NCI-H69 (cell line): ENCODE results near the gene CHRD.
A peak's percentile ranks its signal among the peaks of the same experiment; 100 is the strongest.

Experiments
- DNase-seq: peaks from one replicate; lab custom pipeline; 2025; lab: John Stamatoyannopoulos, UW

CHRD gene

DNA sequence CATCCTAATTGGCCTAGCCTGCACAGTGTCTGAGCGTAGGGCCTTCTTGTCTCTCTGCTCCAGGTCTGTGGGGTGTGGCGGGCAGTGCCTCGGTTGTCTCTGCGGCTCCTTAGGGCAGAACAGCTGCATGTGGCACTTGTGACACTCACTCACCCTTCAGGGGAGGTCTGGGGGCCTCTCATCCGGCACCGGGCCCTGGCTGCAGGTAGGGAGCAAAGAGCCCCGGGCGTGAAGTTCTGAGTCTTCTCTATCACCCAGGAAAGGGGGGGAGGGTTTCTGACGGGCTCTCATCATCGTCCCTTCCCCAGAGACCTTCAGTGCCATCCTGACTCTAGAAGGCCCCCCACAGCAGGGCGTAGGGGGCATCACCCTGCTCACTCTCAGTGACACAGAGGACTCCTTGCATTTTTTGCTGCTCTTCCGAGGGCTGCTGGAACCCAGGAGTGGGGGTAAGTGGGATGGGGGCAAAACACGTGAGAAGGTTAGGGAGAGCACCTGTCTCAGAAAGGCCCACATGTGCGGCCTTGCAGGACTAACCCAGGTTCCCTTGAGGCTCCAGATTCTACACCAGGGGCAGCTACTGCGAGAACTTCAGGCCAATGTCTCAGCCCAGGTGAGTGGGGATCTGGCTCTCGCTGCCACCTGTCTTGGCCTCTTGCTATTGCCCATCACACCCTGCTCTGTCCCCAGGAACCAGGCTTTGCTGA is 2.6 kb downstream of the CHRD start:
- DNase-seq: no peak

DNA sequence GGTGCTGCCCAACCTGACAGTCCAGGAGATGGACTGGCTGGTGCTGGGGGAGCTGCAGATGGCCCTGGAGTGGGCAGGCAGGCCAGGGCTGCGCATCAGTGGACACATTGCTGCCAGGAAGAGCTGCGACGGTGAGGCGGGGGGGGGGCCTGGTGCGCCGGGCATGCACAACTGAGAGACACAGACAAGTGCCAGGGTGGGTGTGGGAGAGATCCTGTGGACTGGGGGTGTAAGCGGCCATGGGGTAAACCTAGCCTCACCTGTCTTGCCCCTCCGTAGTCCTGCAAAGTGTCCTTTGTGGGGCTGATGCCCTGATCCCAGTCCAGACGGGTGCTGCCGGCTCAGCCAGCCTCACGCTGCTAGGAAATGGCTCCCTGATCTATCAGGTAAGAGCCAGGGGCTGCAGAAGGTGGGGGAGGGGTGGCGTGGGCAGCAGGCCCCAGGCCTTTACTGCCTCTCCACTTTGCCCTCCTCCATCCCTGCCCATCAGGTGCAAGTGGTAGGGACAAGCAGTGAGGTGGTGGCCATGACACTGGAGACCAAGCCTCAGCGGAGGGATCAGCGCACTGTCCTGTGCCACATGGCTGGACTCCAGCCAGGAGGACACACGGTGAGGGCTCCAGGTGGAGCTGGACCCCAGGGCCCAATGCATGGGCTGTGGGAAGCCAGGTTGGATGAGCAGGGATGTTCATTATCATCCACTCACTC is 3.3 kb downstream of the CHRD start:
- DNase-seq: no peak

DNA sequence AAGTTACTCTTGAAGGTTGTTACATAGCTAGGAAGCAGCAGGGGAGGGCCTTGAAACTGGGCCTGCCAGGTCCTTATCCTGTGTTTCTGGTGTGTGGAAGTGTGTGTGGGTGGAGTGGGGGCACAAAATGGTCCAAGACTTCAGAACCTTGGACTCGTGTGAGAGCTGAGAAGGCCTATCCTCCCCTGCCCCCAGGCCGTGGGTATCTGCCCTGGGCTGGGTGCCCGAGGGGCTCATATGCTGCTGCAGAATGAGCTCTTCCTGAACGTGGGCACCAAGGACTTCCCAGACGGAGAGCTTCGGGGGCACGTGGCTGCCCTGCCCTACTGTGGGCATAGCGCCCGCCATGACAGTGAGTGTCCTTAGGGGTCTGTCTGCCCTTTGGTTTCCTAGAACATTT is 4.5 kb downstream of the CHRD start:
- no peak for DNase-seq

DNA sequence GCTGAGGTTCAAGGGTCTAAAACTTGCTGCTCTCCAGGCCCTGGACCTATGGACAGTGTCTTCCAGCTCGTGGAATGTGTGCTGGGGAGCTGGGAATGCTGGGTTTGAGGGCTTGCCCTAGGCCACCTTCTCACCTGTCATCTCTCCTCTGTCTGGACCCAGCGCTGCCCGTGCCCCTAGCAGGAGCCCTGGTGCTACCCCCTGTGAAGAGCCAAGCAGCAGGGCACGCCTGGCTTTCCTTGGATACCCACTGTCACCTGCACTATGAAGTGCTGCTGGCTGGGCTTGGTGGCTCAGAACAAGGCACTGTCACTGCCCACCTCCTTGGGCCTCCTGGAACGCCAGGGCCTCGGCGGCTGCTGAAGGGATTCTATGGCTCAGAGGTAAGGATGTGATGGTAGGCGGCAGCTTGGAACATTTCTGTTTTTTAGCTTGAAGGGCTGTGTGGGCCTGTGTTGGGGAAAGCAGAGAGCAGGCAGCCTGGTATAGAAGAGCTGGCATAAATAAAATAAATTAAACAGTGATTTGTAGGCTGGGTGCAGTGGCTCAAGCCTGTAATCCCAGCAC is 5.1 kb downstream of the CHRD start:
- no peak for DNase-seq

DNA sequence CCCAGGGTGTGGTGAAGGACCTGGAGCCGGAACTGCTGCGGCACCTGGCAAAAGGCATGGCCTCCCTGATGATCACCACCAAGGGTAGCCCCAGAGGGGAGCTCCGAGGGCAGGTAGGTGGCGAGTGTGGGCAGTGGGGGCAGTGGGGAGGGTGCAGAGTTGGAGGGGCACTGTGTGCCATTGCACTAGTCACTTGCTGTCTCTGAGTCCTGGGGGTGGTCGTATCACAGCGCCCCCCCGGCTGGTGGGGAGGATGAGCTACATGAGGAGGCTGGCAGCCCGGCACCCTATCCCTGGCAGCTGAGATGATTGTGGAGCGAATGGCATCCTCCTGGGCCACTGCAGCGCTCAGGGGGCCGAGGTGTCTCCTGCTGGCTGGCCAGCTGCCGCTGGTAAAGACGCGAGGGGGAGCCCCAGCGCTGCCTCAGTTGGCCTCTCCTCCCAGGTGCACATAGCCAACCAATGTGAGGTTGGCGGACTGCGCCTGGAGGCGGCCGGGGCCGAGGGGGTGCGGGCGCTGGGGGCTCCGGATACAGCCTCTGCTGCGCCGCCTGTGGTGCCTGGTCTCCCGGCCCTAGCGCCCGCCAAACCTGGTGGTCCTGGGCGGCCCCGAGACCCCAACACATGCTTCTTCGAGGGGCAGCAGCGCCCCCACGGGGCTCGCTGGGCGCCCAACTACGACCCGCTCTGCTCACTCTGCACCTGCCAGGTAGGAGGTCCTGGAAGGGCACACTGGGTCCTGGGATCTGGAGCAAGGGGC is 6.4 kb downstream of the CHRD start:
- no peak for DNase-seq

DNA sequence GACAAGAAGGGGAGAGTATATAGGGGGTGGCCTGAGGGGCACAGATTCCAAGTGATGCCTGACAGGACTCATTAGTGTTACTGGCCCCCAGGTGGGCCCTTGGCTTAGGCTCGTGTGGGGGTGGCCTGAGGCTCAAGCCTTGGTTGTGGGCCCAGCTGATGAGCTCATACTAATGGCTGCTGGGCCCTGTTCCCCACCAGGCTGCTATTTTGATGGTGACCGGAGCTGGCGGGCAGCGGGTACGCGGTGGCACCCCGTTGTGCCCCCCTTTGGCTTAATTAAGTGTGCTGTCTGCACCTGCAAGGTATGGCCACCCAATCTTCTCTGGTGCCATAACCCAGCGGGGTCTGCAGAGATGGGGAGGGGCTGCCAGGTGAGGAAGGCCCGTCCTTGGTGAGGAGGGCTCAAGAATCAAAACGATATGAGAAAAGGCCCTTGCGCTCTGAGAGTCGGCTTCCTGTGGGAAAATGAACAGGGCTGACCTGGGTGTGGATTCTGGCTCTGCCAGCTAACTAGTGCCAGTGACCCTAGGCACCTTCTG is 7.4 kb downstream of the CHRD start:
- no peak for DNase-seq

DNA sequence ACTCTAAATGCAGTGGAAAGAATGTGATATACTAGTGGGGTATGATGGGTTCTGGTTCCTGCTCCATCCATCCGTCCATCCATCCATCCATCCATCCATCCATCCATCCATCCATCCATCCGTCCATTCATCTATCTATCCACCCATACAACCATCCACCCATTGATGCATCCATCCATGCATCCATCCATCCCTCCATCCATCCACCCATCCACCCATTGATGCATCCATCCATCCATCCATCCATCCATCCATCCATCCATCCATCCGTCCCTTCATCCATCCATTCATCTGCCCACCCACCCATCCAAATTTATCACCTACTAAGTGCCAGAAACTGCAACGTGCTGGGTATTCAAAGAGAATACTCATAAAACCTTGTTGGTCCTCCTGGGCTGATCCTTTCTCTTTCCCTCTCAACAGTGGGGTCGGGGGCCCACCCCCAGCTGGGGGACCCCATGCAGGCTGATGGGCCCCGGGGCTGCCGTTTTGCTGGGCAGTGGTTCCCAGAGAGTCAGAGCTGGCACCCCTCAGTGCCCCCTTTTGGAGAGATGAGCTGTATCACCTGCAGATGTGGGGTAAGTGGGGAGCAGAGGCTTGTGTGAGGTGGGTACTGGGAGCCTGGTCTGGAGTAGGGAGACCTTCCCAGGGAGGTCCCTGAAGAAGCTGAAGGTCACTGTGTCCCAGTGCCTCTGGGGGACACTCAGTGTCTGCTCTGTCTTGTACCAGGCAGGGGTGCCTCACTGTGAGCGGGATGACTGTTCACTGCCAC is 8.5 kb downstream of the CHRD start:
- no peak for DNase-seq

DNA sequence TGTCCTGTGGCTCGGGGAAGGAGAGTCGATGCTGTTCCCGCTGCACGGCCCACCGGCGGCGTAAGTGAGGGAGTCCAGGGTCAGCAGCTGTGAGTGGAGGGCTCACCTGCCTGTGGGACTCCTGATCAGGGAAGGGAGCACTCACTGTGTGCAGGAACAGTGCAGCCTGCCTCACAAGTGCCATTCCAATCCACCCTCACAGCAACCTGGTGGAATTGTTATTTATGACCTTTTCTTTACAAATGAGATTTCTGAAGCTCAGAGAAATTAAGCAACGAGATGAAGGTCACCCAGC is 9.0 kb downstream of the CHRD start:
- DNase-seq: no peak

DNA sequence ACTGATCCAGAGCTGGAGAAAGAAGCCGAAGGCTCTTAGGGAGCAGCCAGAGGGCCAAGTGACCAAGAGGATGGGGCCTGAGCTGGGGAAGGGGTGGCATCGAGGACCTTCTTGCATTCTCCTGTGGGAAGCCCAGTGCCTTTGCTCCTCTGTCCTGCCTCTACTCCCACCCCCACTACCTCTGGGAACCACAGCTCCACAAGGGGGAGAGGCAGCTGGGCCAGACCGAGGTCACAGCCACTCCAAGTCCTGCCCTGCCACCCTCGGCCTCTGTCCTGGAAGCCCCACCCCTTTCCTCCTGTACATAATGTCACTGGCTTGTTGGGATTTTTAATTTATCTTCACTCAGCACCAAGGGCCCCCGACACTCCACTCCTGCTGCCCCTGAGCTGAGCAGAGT is 9.5 kb downstream of the CHRD start:
- no peak for DNase-seq

- DNase-seq: no peak
Measured at GRCh38 chr3:184389935-184390528, 10.2 kb downstream of the CHRD start.

DNA sequence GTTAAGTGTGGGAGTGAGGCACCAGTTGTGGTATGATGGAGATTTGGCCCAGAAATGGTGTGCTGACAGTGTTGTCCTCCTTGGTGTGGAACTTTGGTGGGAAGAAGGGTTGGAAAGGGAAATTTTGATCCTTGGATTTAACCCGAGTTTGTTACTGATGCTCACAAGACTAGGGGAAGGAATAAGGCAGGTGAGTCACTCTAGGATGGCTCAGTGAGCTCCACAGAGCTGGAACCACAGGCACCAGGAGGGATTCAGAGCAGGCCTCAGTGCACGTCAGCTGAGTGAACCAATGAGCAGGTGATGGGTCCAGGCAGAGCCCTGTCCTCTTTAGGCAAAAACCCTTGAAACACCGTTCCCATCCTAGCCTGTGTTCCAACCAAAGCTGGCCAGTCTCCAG is 11.4 kb downstream of the CHRD start:
- no peak for DNase-seq

DNA sequence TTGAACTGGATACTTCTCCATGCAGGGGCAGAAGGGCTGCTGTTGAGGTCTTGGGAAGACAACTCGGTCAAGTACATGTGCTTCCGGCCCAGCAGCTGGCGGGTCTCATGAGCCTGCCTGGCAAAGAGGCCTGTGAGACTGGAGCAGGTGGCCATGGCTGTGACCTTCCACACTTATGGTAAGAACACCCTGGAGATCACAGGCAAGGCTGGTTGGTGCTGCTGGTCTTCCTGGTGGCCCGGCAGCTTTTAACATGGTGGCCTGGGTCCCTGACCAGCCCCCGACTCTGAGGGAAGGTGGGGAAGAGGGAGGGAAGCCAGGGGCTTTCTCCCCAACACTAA is 15.4 kb downstream of the CHRD start:
- no peak for DNase-seq

GRCh38 chr3:184399410-184399809 is 19.6 kb downstream of the CHRD start:
- no peak for DNase-seq

GRCh38 chr3:184405075-184406030 is 25.5 kb downstream of the CHRD start:
- DNase-seq: no peak

DNA sequence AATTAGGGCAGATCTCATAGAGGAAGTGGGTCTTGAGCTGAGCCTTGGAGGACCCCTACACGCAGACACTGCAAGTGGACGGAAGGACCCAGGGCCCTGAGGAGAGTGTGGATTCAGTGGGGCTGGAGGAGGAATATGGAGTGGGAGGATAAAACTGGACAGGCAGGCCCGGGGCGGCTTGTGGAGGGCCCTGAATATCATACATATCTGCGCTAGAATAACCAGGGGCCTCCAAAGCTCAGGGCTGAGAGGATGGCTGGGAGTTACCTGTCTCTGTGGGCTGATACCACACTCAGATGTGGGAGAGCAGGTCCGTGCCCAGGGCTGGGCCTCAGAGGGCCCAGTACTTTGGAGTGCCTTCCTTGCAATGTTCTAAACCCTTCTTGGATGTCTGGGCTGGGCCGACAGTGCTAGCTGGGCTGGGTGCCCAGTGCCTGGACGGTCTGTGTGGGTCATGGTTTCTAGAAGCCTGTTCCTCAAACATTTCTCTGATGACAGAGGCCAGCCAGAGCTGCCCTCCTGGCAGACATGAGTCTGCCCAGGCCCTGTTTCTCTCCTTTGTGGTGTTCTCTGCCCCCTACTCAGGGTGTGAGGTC is 29.6 kb downstream of the CHRD start:
- no peak for DNase-seq

GRCh38 chr3:184409946-184410500 is 30.2 kb downstream of the CHRD start:
- no peak for DNase-seq

DNA sequence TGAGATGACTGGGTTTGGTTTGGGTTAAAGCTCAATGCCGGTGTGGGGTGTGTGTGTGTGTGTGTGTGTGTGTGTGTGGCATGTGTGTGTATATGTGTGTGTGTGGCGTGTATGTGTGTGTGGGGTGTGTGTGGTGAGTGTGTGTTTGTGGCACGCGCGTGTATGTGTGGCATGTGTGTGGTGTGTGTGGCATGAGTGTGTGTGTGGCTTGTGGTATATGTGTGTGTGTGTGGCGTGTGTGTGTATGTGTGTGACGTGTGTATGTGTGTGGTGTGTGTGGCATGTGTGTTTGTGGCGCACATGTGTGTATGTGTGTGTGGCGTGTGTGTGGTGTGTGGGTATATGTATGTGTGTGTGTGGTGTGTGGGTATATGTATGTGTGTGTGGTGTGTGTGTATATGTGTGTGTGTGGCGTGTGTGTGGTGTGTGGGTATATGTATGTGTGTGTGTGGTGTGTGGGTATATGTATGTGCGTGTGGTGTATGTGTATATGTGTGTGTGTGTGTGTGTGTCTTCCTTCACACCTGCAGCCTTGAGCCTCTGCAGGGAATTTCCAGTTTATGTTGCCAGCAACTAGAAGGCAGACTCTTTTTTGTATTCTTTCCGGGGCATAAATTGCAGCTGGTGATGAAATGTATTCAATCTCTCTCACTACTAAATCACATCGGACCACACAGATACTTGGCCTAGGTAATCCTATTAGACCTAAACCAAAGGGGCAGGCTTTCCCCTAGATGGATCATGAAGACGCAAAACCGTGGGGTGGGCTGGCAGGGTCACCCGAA is 34.8 kb downstream of the CHRD start:
- DNase-seq: no peak

DNA sequence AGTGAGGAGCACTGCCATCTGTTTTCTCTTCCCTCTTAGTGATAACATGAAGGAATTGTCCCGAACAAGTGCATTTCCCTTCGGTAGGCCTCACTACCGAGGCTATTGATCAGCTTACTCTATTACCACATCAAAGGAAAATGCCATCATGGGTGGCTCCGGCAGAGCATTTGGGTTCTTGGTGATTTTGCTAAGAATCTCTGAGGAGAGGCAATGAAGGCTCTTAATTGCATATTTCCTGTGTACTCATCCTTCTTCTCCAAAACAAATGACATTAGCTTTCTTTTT is 35.3 kb downstream of the CHRD start:
- no peak for DNase-seq

DNA sequence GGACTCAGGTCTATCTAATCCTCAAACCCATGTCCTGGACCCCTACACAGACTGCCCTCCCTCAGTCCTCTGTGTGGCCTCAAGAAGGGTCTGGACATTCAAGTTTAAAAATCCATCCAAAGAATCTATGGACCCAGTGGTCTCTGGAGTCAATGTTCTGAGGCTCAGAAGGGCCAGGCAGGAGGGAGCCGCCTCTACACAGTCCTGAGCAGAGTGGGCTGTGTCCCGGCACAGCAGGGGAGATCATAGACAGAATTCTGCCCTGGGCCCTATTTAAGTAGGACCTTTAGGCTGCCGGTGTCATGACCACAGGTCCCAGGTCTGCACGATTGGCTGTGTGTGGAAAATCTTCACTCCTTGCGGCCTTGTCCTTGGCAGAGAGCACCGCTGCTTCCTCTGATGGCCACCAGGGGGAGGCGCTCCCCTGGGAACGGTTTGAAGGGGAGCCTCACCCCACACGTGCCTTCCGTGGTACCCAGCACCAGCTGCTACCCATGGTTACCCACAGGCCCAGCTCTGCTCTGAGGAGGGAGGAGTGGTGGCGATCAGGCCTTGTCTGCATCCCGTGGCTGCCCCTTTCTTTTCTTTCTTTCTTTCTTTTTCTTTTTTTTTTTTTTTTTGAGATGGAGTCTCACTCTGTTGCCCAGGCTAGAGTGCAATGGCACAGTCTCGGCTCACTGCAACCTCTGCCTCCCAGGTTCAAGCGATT is 37.9 kb downstream of the CHRD start:
- peak; percentile 75 for DNase-seq
